Breast epithelium (tissue), 3 donors: ENCODE measurements around the gene SYTL3.

Source experiments
- CTCF ChIP-seq, 3 donors: fragments of 450-650 bp; IDR thresholded peaks; one replicate each; pipeline ENCODE4 v1.5.1; 2016 to 2017; ENCODE audit warnings: antibody characterized with exemption in 3 of 3, mild to moderate bottlenecking in 3 of 3, moderate library complexity in 3 of 3
- POLR2A ChIP-seq: fragments of 450-650 bp; IDR thresholded peaks from one replicate; pipeline ENCODE4 v1.6.1; 2016; ENCODE audit warnings: antibody characterized with exemption, mild to moderate bottlenecking, moderate library complexity
- POLR2AphosphoS5 ChIP-seq, 3 donors: sonication (generic); formaldehyde crosslinking; IDR thresholded peaks; one replicate each; pipeline ENCODE4 v1.6.1; 2017; ENCODE audit warnings: antibody characterized with exemption in 3 of 3

GRCh38 chr6:158714706-158715105 is 64.9 kb downstream of the SYTL3 start:
- TF ChIP-seq POLR2A (no peak), CTCF (IDR thresholded peaks at IDR 0.05) (no peak), POLR2AphosphoS5 (IDR thresholded peaks at IDR 0.05) (no peak)
